Neutrophil (primary cell): ENCODE measurements around the gene NUP88.

Experiments
- H3K27ac ChIP-seq: fragments of 200-600 bp; sonication (generic); 2 replicates; pipeline ENCODE4 v1.5.1; 2016; ENCODE audit warnings: mild to moderate bottlenecking, moderate library complexity
- H3K27me3 ChIP-seq: fragments of 200-600 bp; sonication (generic); 2 replicates; pipeline ENCODE4 v1.6.0; 2016; ENCODE audit warnings: mild to moderate bottlenecking
- H3K36me3 ChIP-seq: fragments of 200-600 bp; sonication (generic); 2 replicates; pipeline ENCODE4 v1.5.1; 2017
- H3K4me1 ChIP-seq, 2 experiments: fragments of 200-600 bp in 1 of 2; sonication (generic) in 1 of 2; 1 replicate in 1 of 2; 2 replicates in 1 of 2; pipeline versions ENCODE4 v1.5.1 to v1.6.1; 2013 to 2016; ENCODE audit warnings: low read depth in 1 of 2, low read length in 1 of 2, mild to moderate bottlenecking in 1 of 2, moderate library complexity in 1 of 2; ENCODE audit not compliant: control insufficient read depth in 1 of 2, insufficient read depth in 1 of 2
- H3K4me3 ChIP-seq, 2 experiments: fragments of 200-600 bp in 1 of 2; sonication (generic) in 1 of 2; 1 replicate in 1 of 2; 2 replicates in 1 of 2; pipeline ENCODE4 v1.5.1; 2013 to 2016; ENCODE audit warnings: low read depth in 1 of 2, low read length in 1 of 2, mild to moderate bottlenecking in 1 of 2, moderate library complexity in 1 of 2
- H3K9me3 ChIP-seq: fragments of 200-600 bp; sonication (generic); 2 replicates; pipeline ENCODE4 v1.5.1; 2016
- CTCF ChIP-seq: fragments of 200-600 bp; sonication (generic); IDR thresholded peaks from 2 replicates; pipeline ENCODE4 v1.5.1; 2016; ENCODE audit warnings: antibody characterized with exemption

NUP88 gene

GRCh38 chr17:5405400-5405799, 14.1 kb downstream of the NUP88 start:
- H3K27me3 ChIP-seq, result no peaks in the 10 kb centered on the region
- no peaks in the 10 kb centered on the region for H3K9me3 ChIP-seq
- no peak overlapping the region for H3K27ac ChIP-seq
- no peaks in the 10 kb centered on the region for H3K4me1 ChIP-seq
- no peak for TF ChIP-seq CTCF
- peaks cover 88% of the 10 kb centered on the region for H3K36me3 ChIP-seq
- no peak overlapping the region for H3K4me3 ChIP-seq

- Histone ChIP-seq H3K4me3 (no peak overlapping the region), H3K4me1 (no peaks in the 10 kb centered on the region), H3K27me3 (no peaks in the 10 kb centered on the region), H3K36me3 (peaks cover 81% of the 10 kb centered on the region), H3K9me3 (no peaks in the 10 kb centered on the region), H3K27ac (no peak overlapping the region)
- TF ChIP-seq CTCF, result no peak
Observed at GRCh38 chr17:5399767-5400166, 19.7 kb downstream of the NUP88 start.

- H3K27me3 ChIP-seq, result no peaks in the 10 kb centered on the region
- H3K36me3 ChIP-seq, result peaks cover 76% of the 10 kb centered on the region
- no peak overlapping the region for H3K27ac ChIP-seq
- no peaks in the 10 kb centered on the region for H3K9me3 ChIP-seq
- TF ChIP-seq CTCF, result no peak
- no peaks in the 10 kb centered on the region for H3K4me1 ChIP-seq
- H3K4me3 ChIP-seq, result no peak overlapping the region
Observed at GRCh38 chr17:5396612-5397011, 22.9 kb downstream of the NUP88 start.

- Histone ChIP-seq H3K4me3 (no peak overlapping the region), H3K27ac (no peak overlapping the region), H3K4me1 (no peaks in the 10 kb centered on the region), H3K36me3 (peaks cover 71% of the 10 kb centered on the region), H3K27me3 (no peaks in the 10 kb centered on the region), H3K9me3 (no peaks in the 10 kb centered on the region)
- TF ChIP-seq CTCF, result no peak
Observed at GRCh38 chr17:5391678-5392077, 27.8 kb downstream of the NUP88 start.

GRCh38 chr17:5381542-5381941, 37.9 kb downstream of the NUP88 start:
- Histone ChIP-seq H3K4me3 (no peak overlapping the region), H3K36me3 (peaks cover 99% of the 10 kb centered on the region), H3K4me1 (no peaks in the 10 kb centered on the region), H3K27me3 (no peaks in the 10 kb centered on the region), H3K9me3 (no peaks in the 10 kb centered on the region), H3K27ac (no peak overlapping the region)
- no peak for TF ChIP-seq CTCF
